HG03039 (cell line): Measurements from ENCODE around the gene EPHB2.

Source experiments
- ATAC-seq: cut with Tn5 transposase; IDR thresholded peaks from one replicate; pipeline ENCODE4 v1.9.1; 2021; ENCODE audit warnings: mild to moderate bottlenecking, moderate library complexity; ENCODE audit not compliant: unreplicated experiment

EPHB2 gene

DNA sequence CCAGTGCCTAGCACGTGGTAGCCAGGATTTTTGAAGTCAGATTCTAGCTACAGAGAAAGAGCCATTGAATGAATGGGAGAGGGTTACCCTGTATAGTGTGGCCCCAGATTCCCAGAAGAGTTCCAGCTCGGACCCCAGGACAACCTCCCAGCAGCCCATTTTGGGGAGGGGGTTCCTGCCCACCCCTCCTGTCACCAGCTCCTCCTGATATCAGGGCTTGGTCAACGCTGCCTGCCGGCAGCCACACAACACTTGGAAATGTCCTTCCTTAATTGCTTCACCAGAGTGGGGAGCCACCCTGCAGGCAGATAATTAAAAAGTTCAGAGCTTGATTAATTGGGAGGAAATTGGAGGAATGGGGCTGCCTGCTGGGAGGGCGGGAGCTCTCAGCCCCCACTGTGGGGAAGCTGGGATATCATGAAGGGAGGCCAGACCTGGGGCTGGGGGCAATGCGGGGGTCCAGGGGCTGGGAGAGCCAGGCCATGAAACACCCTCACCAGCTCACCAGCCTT lies 141.6 kb downstream of the EPHB2 start:
- no peak for ATAC-seq

DNA sequence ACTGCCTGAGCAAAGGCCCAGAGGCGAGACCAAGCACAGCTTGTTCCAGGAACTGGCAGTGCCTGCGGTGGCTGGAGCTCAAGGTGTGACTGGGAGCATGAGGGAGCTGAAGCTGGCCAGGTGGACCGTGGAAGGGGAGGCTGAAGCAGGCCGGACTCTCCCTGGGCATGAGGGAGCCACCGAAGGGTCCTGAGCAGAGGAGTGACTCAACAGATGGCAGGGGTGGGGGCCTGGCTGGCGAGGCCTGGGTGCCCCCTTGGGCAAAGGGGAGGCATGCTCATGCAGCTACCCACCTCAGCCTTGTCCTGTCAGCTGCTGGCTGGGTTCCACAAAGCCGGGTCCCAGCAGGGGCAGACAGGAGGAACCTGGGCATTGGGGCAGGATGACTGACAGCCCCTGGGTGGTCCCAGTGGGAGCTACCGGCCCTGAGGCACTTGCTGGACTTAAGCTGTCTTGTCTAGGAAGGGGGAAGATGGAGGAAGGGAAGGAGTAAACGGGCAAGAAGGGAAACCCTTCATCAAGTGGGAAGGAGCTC lies 143.1 kb downstream of the EPHB2 start:
- no peak for ATAC-seq

DNA sequence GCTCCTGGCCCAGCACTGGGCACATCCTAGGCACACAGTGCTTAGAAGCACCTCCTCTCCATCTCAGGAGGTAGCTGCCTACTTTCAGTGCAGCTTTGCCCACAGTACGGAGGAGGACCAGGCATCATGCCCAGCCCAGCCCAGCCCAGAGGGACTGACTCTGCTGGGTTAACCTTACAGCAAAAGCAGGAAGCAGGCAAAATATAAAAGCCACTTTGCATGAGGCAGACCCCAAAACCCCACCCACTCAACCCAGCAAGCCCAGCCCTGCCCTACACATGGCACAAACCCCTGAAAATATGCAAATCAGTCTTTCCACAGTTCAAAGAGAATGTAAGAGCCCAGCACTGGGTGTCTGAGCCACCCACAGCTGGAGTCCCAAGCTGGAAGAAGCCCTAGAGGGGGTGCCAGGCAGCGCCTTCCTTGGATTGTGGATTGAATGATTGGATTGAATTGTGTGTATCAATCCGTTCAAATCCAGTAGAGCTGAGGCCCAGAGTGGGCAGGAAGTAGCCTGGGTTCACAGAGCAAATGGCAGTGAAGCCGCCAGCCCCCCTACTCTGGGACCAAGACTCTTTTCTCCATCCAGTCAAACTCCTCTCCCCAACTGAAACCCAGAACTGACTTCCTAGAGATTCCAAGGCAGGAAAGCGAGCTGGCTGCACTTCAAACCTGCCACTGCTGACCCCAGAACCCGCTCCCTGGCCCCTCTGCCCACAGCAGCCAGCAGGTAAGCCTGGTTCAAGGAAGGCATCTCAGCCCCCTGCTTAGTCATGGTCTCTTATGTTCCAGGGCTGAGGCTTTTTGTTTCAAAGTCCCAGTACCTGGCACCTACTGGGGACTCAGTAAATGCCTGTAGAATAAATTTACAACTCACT lies 144.3 kb downstream of the EPHB2 start:
- no peak for ATAC-seq

DNA sequence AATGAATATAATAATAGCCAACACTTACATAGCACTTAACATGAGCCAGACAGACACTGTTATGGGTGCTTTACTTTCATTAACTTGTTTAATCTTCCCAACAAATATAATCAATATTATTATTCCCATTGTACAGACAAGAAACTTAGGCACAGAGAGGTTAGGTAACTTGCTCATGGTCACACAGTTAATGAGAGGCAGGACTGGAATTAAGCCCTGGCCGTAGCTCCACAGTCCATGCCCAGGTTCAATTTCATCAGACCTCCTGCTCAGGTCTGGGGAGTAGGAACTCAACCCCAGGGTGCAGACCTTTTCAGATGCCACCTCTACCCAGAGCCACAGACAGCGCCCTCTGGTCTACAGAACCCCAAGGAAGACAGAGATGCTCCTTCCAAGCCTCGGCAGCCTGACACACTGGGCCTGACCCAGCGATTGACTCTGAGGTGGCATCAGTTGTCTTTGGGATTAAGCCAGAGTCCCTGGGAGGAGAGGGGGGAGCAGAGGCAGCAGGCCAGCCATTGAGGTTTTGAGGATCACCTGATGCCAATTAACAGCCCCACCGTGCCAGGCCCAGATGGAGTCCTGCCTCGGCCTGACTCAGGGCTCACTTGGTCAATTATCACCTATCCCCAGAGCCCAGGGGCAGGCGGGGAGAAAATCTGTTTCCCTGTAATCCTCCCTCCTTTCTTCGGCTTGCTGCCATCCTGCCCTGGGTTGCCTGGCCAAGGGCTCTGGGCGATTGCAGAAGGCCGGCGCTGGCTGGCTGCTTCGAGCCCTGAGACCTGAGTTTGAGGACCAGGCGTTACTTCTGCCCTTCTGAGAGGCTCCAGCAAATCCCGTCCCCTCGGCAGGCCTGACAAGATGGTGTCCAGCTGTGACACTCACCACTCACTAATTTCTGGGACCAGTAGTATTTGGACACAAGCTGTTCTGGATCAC lies 145.3 kb downstream of the EPHB2 start:
- no peak for ATAC-seq

GRCh38 chr1:22857661-22858060 lies 147.0 kb downstream of the EPHB2 start:
- no peak for ATAC-seq

DNA sequence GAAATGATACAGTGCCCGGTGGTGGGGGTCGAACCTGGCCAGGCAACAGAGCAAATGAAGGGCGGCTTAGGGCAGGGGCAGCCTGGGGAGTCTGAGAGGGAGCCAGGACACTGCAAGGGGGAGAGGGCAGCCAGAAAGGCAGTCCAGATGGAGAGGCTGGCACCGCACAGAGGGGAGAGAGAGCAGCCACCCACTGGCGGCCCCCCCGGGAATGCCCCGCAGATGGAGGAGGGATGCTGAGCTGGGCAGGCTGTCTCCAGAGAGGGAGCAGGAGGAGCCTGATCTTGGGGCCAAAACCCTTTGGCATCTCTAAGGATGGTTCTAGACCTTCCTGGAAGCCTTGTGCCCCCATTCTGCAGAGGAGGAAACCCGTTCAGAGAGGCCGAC lies 149.8 kb downstream of the EPHB2 start:
- no peak for ATAC-seq

GRCh38 chr1:22860883-22861385 lies 150.3 kb downstream of the EPHB2 start:
- ATAC-seq = no peak

GRCh38 chr1:22861764-22862440 lies 151.3 kb downstream of the EPHB2 start:
- ATAC-seq = no peak

DNA sequence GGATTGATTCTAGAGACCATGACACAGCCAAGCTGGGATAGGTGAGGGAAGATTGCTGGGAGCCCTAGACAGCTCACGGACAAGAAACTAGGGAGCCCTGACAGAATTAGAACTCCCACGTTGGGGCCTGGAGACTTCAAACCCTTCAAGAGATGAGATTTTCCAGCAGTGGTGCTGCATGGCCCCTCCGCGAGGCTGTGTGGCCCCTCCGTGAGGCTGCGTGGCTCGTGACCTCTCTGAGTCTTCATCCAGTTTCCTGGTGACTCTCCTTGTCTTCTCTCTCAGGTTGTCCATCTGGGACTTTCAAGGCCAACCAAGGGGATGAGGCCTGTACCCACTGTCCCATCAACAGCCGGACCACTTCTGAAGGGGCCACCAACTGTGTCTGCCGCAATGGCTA lies 152.1 kb downstream of the EPHB2 start:
- ATAC-seq = no peak

- ATAC-seq = no peak
Measured at GRCh38 chr1:22863766-22864165, 153.1 kb downstream of the EPHB2 start.

- no peak for ATAC-seq
Measured at GRCh38 chr1:22864886-22865285, 154.2 kb downstream of the EPHB2 start.

DNA sequence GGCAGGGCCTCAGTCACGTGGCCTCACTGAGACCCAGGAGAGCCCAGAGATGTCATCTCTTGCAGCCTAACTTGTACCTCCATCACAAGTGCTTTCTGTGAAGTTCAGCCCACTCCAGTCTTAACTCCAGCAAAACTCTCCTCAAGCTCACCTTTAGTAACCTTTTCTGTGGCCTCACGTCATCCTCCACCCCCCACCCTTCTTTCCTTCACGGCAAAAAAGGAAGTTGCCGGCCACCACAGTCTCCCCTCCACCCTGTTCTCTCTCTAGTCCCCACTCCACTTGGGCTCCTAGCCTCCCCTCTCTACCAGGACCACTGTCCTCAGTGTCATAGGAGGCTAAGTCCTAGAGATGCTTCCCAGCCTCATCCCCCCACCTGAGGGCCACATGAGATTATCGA lies 155.1 kb downstream of the EPHB2 start:
- no peak for ATAC-seq

DNA sequence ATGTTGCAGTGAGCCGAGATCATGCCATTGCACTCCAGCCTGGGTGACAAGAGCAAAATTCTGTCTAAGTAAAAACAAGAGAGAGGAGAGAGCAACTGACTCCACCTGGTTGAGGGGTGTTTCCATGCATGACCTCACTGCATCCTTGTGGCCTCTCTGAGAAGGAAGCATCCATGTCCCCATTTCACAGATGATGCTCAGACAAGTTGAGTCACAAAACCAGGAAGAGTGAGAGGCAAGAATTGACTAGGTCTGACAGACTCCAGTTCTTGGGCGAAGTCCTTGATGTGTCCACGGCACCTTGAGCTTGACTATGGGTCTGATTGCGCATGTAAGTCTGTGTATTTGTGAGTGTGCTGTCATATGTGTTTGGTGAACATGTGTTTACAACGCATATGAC lies 156.2 kb downstream of the EPHB2 start:
- no peak for ATAC-seq

DNA sequence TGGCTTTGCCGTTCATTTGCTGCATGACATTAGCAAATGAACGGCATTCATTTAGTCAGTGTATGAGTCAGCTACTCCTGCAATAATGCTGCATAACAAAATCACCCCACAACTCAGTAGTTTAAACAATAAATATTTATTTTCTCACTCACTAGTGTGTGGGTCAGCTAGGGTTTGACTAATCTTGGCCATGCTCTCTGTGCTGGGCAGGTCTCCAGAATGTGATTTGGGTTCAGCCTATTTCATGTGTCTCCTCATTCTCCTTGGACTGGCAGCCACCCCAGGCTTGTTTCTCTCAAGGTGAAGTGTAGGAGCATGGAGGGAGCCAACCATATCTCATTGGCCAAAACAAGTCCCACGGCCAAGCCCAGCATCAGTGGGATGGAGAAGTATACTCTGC lies 157.7 kb downstream of the EPHB2 start:
- ATAC-seq = no peak

- ATAC-seq = no peak
Measured at GRCh38 chr1:22869325-22869724, 158.7 kb downstream of the EPHB2 start.

DNA sequence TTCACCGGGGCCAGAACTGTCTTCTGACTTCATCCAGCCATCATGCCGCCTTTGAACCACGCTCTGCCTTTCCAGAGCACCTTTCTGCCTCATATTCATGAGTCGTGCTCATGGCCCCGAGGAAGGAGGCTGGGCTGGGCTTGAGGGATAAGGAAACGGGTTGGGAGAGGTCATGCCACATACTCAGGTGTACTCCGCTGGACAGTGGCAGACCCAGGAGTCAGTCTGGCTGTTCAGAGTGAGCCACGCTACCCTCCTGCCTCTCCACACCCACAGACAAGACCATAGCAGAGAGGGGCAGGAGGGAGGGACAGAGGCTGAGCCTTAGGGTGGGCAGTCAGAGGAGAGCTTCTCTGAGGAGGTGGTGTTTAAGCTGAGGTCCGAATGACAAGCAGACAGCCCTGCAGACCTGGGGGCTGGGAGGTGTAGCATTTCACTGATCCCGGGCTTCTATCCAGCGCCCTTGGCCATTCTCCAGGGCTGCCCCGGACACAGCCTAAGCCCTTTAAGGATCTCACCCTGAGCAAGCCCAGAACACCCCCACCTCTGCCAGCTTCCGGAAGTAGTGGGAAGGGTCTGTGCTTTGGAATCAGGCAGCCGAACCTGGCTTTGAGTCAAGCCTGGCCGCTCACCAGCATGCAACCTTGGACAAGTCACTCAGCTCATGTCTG lies 159.7 kb downstream of the EPHB2 start:
- no peak for ATAC-seq

GRCh38 chr1:22872981-22873664 lies 162.5 kb downstream of the EPHB2 start:
- ATAC-seq = no peak

DNA sequence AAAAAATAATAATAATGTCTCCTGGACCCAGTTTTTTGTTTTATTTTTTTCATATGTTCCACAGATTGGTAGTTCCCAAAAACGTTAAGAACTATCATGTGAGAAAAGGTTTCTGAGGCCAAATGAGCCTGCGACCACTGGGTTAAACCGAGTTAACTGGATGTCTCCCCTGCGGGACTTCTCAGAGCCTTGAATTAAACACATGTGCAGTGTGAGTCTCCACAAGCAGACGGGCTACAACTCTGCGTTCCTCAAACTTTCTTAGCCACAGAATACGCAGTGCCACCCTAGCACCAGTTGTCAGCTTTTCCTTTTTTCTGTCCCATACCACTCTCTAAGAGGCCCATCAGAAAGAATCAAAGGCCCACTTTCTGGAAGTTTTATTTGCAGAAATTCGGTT lies 164.1 kb downstream of the EPHB2 start:
- no peak for ATAC-seq

DNA sequence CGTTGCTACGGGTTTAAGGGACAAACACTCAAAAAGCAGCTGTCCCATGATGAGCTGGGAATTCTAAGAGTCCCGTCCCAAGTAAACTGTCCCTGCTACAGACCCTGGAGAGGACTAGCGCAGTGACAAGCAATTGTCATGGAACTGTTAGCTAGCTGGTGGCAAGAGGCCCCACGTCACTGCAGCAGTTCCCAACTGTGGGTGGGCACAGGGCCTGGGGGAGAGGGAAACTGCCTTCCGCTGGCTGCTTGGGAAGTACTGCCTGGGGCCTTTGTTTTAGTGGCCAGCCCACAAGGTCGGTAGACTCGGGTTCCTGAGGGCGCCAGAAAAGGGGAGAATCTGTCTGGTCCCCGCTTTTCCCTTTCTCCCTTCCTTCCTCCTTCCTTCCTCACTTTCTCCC lies 164.6 kb downstream of the EPHB2 start:
- ATAC-seq = no peak

- ATAC-seq = no peak
Measured at GRCh38 chr1:22875841-22876240, 165.2 kb downstream of the EPHB2 start.
